ENCODE results near the gene ADGRB3.

DNA sequence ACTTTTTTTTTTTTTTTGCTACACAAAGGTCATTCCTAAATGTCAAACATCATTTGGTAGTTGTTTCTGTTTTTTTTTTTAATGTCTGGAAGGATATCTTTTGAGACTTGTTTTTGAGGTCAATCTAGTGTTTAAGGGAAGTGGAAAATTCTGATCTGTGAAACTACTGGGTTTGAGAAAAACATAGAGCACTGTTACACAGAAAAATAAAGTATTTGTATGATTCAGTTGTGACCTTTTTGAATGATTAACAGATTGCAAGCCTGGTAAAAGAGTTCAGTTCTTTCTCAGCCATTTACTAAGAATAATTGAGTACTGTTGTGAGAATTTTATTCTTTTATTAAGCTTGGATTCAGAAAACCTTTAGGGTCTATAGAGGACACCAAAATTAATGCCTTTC, 276.7 kb downstream of the ADGRB3 start:
- TF ChIP-seq EZH2 (IDR thresholded peaks at IDR 0.05; ENCODE audit: low read length, unreplicated experiment): no peak
- TF ChIP-seq, protein P1, sequence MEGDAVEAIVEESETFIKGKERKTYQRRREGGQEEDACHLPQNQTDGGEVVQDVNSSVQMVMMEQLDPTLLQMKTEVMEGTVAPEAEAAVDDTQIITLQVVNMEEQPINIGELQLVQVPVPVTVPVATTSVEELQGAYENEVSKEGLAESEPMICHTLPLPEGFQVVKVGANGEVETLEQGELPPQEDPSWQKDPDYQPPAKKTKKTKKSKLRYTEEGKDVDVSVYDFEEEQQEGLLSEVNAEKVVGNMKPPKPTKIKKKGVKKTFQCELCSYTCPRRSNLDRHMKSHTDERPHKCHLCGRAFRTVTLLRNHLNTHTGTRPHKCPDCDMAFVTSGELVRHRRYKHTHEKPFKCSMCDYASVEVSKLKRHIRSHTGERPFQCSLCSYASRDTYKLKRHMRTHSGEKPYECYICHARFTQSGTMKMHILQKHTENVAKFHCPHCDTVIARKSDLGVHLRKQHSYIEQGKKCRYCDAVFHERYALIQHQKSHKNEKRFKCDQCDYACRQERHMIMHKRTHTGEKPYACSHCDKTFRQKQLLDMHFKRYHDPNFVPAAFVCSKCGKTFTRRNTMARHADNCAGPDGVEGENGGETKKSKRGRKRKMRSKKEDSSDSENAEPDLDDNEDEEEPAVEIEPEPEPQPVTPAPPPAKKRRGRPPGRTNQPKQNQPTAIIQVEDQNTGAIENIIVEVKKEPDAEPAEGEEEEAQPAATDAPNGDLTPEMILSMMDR (conservative IDR thresholded peaks at IDR 0.05; ENCODE audit: low read depth, low read length): no peak
- no peak for TF ChIP-seq EZH2phosphoT487 (IDR thresholded peaks at IDR 0.05; ENCODE audit: borderline replicate concordance, low read length)
